Muscle layer of duodenum (tissue), 2 donors: ENCODE measurements around the gene FBLN7.

Source experiments
- H3K27ac ChIP-seq: one replicate; pipeline ENCODE4 v1.7.0; 2013; ENCODE audit warnings: mild to moderate bottlenecking, low read length
- H3K27me3 ChIP-seq: one replicate; pipeline ENCODE4 v1.7.0; 2013; ENCODE audit warnings: low read depth, mild to moderate bottlenecking, control low read depth, low read length
- H3K36me3 ChIP-seq, 2 donors: one replicate each; pipeline ENCODE4 v1.7.0; 2013; ENCODE audit warnings: low read length in 2 of 2, control low read depth in 1 of 2, mild to moderate bottlenecking in 1 of 2; ENCODE audit not compliant: insufficient read depth in 2 of 2, control insufficient read depth in 1 of 2
- H3K4me1 ChIP-seq, 2 donors: one replicate each; pipeline ENCODE4 v1.7.0; 2013; ENCODE audit warnings: low read length in 2 of 2, mild to moderate bottlenecking in 2 of 2, control low read depth in 1 of 2, moderate library complexity in 1 of 2; ENCODE audit not compliant: insufficient read depth in 2 of 2, control insufficient read depth in 1 of 2
- H3K4me3 ChIP-seq, 2 donors: one replicate each; pipeline ENCODE4 v1.7.0; 2013; ENCODE audit warnings: low read length in 2 of 2, low read depth in 1 of 2, mild to moderate bottlenecking in 1 of 2
- H3K9me3 ChIP-seq, 2 donors: one replicate each; pipeline ENCODE4 v1.7.0; 2013; ENCODE audit warnings: low read length in 2 of 2, control low read depth in 1 of 2, mild to moderate bottlenecking in 1 of 2; ENCODE audit not compliant: control insufficient read depth in 1 of 2
- donor health status: healthy.

Gene FBLN7

DNA sequence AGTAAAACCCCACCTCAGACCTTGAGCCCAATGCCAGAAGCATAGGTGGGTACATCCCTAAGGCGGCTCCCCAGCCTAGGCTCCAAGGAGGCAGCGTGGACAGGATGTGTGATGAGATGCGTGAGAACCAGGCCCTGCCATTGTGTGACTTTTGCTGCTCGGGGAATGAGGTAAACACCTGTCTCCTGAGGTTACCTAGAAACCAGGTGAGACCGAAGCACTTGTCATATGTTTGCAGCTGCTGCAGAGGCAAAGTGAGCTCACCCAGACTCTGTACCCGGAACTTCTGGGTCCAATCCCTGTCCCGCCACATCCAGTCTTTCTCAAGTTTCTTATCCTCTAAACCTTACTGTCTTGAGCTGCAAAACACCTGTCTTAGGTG lies 3.4 kb downstream of the FBLN7 start:
- peaks cover 0 to 6% of the 10 kb centered on the region in 2 donors for H3K4me1 ChIP-seq
- H3K27me3 ChIP-seq = peaks cover 6% of the 10 kb centered on the region
- H3K36me3 ChIP-seq = no peaks in the 10 kb centered on the region
- H3K27ac ChIP-seq = no peak overlapping the region
- H3K9me3 ChIP-seq = no peaks in the 10 kb centered on the region
- H3K4me3 ChIP-seq = no peak overlapping the region

DNA sequence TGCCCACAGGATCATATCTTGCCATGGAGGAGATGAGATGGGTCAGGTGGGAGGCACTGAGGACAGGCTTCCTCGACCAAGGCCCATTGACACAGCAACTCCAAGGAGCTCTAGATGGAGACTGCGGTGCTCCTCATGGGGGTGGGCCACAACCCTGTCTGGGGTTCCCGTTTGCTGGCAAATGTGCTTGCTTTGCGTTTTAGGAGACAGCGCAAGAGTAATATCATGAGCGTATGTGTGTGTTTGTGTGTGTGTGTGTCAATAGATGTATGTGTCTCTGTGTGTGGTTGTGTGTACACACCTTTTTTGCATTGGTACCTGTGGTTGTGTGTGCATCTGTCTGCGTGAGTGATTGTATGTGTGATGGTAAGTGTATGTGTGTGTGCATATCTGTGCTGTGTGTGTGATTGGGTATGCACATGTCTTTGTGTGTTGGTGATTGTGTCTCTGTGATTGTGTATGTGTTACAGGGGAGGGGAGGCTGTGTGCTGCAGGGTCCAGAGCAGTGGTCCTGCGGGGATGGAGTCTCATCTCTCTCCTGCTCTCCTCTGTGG lies 4.4 kb downstream of the FBLN7 start:
- Histone ChIP-seq H3K27me3 (peaks cover 6% of the 10 kb centered on the region), H3K36me3 (no peaks in the 10 kb centered on the region), H3K4me1 (peaks cover 0 to 6% of the 10 kb centered on the region in 2 donors), H3K4me3 (no peak overlapping the region), H3K27ac (no peak overlapping the region), H3K9me3 (no peaks in the 10 kb centered on the region)

DNA sequence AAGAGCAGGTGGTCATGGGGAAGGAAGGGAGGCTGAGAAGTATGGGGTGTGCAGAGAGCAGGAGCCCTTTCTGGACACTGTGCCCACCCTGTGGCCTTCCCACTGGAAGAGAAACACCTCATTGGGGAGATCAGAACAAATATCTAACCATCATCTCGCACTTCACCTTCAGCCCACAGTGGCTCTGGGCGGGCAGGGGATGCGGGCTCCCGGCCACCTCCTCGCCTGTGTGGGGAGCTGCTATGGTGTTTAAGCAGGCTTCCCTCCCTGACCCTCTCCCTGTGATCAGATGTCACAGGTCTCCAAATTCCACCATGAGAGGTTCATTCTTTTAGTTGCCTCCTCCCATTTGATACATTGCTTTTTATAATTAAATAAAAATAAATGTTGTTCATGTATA lies 5.0 kb downstream of the FBLN7 start:
- H3K27ac ChIP-seq = no peak overlapping the region
- H3K4me3 ChIP-seq = no peak overlapping the region
- H3K4me1 ChIP-seq = peaks cover 0 to 1% of the 10 kb centered on the region in 2 donors
- H3K36me3 ChIP-seq = no peaks in the 10 kb centered on the region
- no peaks in the 10 kb centered on the region for H3K9me3 ChIP-seq
- peaks cover under 1% of the 10 kb centered on the region for H3K27me3 ChIP-seq

DNA sequence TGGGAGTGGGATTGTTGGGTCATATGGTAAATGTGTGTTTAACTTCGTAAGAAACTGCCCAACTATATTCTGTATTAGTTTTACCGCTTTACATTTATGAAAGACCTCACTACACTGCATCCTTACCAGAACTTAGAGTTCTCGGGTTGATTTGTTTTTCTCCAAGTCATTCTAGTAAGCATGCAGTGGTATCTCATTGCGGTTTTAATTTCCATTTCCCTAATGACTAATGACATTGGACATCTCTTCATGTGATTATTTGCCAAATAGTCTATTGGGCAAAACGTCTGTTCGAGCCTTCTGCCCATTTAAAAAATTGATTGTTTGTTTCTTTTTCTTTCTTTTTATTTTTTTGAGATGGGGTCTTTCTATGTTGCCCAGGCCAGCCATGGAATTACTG lies 6.8 kb downstream of the FBLN7 start:
- Histone ChIP-seq H3K27me3 (no peaks in the 10 kb centered on the region), H3K4me3 (no peak overlapping the region), H3K9me3 (no peaks in the 10 kb centered on the region), H3K27ac (no peak overlapping the region), H3K36me3 (no peaks in the 10 kb centered on the region), H3K4me1 (no peaks in the 10 kb centered on the region)

DNA sequence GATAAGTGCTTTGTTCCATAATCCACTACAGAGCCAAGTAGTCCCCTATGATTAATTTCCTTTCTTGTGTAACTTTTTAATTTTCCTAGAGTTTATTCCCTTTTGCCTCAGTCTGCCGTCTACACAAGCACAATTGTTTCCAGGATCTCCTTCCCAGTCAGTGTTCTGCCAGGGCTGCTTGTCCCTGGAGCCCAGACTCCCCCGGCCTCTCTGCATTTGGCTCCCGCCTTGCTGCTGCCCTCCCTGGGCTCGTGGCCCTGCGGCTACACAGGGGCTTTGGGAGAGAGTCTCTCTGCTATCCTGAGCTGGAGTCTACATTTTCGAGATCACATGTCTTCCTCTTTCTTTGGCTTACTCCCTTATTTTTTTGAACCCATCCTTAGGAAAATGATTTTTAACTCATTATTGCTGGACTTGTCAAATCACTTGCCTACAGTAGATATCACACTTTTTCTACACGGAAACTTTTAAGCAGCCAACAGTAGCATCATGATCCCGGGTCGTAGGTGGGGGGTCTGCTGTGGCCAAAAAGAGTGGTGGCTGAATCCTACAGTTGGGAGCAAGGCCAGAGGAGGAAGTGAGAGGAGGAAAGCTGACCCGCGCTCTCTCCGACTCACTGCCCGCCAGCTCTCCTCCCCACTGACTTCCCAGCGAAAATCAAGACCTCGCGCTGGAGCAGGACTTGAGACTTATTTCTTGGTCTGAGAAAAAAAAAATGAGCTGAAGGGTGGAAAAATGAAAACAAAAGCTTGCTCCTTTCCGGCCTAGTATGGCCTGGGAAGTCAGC lies 9.4 kb downstream of the FBLN7 start:
- H3K4me3 ChIP-seq = no peak overlapping the region
- H3K27ac ChIP-seq = no peak overlapping the region

DNA sequence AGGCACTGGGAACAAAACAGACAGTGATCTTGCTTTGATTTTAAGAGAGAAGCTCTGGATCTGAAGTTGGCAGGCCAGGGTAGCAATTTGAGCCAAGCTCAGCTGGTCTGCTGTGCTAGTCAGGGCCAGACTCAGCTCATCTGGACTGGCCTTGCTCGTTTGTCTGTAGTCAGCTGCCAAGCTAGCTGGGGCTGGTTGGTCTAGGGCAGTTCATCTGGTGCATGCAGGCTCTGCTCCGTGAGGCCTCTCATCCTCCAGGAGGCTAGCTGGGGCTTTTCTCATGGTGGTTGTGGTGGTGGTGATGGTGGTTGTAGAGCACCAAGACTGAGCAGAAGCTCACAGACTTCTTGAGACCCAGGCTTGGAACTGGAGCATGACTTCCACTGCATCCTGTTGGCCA lies 10.3 kb downstream of the FBLN7 start:
- Histone ChIP-seq H3K27ac (no peak overlapping the region), H3K27me3 (no peaks in the 10 kb centered on the region), H3K4me1 (peaks cover 0 to 5% of the 10 kb centered on the region in 2 donors), H3K36me3 (no peaks in the 10 kb centered on the region), H3K9me3 (no peaks in the 10 kb centered on the region), H3K4me3 (no peak overlapping the region)

More for the DNA sequence above, 9.4 kb downstream of the FBLN7 start:
- no peaks in the 10 kb centered on the region for H3K27me3 ChIP-seq
- peaks cover 0 to 5% of the 10 kb centered on the region in 2 donors for H3K4me1 ChIP-seq
- no peaks in the 10 kb centered on the region for H3K9me3 ChIP-seq
- H3K36me3 ChIP-seq = no peaks in the 10 kb centered on the region

DNA sequence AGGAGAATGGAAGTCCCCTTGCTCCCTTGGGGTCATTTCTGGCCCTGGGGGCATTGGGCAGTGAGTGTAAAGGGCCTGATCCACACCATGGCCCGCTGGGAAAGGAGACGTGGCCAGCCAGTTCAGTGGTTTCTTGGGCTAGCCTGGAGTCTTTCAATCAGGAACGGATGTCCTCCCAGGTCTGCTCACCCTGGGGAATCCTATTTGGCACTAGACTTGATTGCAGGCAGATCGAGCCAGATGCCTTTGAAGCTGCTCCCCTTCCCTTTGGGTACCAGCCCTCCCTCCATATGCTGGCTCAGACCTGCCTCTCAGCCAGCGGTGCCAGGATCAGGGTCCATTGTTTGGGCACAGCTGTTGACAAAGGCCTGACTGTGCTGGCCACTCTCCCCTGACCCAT lies 11.0 kb downstream of the FBLN7 start:
- Histone ChIP-seq H3K9me3 (no peaks in the 10 kb centered on the region), H3K36me3 (no peaks in the 10 kb centered on the region), H3K4me3 (no peak overlapping the region), H3K27ac (no peak overlapping the region), H3K27me3 (no peaks in the 10 kb centered on the region), H3K4me1 (peaks cover 0 to 5% of the 10 kb centered on the region in 2 donors)

DNA sequence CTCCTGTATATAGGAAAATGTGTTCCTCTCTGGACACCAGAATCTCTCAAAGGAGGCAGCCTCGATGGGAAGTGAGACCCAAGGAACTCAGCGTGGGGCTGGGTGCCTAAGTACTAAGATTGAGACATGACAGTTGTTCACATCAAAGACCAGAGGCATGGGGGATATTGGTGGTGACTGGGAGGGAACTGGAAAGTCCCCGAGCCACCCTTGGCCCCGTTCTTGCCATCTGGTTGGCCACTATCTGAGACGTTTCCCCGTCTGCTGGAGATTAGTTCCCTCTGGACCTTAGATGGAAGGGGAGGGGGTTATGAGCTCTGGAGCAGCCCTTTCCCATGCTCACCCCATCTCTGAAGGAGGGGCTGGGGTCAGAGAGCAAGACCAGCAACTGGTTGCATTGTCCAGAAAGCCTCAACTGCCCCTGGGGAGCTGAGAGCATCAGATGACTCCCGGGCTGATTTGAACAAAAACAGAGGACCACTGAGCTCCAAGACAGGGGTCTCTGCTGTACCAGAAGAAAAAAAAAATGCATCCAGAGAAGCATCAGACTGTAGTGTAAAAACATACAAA lies 11.8 kb downstream of the FBLN7 start:
- H3K4me1 ChIP-seq = peaks cover 0 to 5% of the 10 kb centered on the region in 2 donors
- H3K36me3 ChIP-seq = no peaks in the 10 kb centered on the region
- H3K4me3 ChIP-seq = no peak overlapping the region
- no peaks in the 10 kb centered on the region for H3K9me3 ChIP-seq
- H3K27ac ChIP-seq = no peak overlapping the region
- H3K27me3 ChIP-seq = no peaks in the 10 kb centered on the region

DNA sequence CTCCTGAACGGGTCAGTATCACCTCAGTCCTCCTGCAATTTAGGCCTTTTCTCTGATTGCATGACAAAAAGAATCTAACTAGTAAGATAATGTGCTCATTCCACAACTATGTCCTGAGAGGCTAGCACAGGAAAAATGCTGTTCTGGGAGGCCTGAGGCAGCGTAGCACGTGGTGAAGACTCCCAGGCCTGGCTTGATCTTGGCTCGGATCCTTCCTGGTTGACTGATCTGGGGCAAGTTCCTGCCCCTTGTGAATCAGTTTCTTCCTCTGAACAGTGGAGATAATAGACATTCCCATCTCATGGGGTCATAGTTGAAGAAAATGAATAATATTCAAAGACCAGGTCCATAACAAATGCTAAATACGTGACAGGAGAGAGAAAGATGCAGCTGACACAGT lies 12.3 kb downstream of the FBLN7 start:
- Histone ChIP-seq H3K27me3 (no peaks in the 10 kb centered on the region), H3K36me3 (no peaks in the 10 kb centered on the region), H3K4me1 (peaks cover 0 to 5% of the 10 kb centered on the region in 2 donors), H3K9me3 (no peaks in the 10 kb centered on the region), H3K27ac (no peak overlapping the region), H3K4me3 (no peak overlapping the region)

DNA sequence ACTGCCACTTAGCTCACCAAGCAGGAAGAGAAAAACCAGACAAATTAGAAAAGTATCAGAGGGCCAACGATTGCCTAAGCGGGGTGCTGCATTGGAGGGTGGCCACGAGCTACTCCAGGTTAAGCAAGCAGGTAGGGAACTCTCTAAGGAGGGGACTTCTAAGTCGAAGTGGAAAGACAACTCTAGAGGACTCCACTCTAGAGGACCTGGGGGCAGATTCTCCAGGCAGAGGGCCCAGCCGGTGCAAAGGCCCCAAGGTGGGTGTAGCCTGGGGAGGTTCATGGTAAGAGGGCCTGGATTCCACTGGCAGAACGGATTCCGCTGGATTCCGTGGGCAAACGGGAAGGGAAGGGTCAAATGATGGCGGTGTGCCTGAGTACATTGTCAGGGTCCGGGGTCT lies 12.7 kb downstream of the FBLN7 start:
- peaks cover 0 to 5% of the 10 kb centered on the region in 2 donors for H3K4me1 ChIP-seq
- no peak overlapping the region for H3K4me3 ChIP-seq
- no peak overlapping the region for H3K27ac ChIP-seq
- no peaks in the 10 kb centered on the region for H3K27me3 ChIP-seq
- no peaks in the 10 kb centered on the region for H3K36me3 ChIP-seq
- no peaks in the 10 kb centered on the region for H3K9me3 ChIP-seq

DNA sequence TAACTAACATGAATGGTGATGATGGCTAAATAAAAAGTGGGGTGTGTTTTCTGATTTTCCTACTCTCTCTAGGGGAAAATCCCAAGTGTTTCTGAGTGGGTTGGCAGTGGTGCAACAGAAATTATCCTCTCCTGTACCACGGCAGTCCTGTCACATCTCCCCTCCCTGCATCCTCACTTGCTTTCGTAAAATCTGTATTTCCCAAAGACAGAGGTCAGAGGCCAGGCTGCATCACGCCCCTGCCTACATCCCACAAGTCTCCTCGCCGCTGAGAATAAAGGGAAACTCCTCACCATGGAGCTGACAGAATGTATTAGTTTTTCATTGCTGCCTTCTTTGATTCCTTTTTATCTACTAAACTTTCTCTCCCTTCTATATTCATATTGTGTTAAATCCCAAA lies 13.1 kb downstream of the FBLN7 start:
- H3K27ac ChIP-seq = no peak overlapping the region
- H3K4me1 ChIP-seq = peaks cover 0 to 5% of the 10 kb centered on the region in 2 donors
- H3K27me3 ChIP-seq = no peaks in the 10 kb centered on the region
- no peak overlapping the region for H3K4me3 ChIP-seq
- H3K9me3 ChIP-seq = no peaks in the 10 kb centered on the region
- H3K36me3 ChIP-seq = no peaks in the 10 kb centered on the region
